C4-2B (cell line): ENCODE measurements around the gene TBC1D22A.

Source experiments
- CTCF ChIP-seq: fragments of 450-650 bp; conservative IDR thresholded peaks from 2 replicates; pipeline ENCODE4 v1.5.1; 2017; ENCODE audit warnings: mild to moderate bottlenecking
- ZFX ChIP-seq: fragments of 450-650 bp; IDR thresholded peaks from 2 replicates; pipeline ENCODE4 v1.6.1; 2017

GRCh38 chr22:46865642-46866041, 103.2 kb downstream of the TBC1D22A start:
- TF ChIP-seq CTCF: no peak
- TF ChIP-seq ZFX: no peak
